Measurements from ENCODE around the gene MARS2. TPM values are rescaled to one million over a fixed set of nuclear protein-coding genes. Genes with fewer than 3 reads are reported as not detected.

Gene MARS2
- 1.6 and 3.5 TPM in 2 replicates for total RNA-seq (ENCODE audit: low replicate concordance)

- TF ChIP-seq, protein P1, sequence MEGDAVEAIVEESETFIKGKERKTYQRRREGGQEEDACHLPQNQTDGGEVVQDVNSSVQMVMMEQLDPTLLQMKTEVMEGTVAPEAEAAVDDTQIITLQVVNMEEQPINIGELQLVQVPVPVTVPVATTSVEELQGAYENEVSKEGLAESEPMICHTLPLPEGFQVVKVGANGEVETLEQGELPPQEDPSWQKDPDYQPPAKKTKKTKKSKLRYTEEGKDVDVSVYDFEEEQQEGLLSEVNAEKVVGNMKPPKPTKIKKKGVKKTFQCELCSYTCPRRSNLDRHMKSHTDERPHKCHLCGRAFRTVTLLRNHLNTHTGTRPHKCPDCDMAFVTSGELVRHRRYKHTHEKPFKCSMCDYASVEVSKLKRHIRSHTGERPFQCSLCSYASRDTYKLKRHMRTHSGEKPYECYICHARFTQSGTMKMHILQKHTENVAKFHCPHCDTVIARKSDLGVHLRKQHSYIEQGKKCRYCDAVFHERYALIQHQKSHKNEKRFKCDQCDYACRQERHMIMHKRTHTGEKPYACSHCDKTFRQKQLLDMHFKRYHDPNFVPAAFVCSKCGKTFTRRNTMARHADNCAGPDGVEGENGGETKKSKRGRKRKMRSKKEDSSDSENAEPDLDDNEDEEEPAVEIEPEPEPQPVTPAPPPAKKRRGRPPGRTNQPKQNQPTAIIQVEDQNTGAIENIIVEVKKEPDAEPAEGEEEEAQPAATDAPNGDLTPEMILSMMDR (IDR thresholded peaks at IDR 0.05; ENCODE audit: insufficient read depth, low read length), result no peak
- H3K4me3 ChIP-seq (ENCODE audit: low read depth, low read length), result peak within 1 kb of the TSS; percentile 87
These were observed at the start of gene MARS2 for GRCh38 chr2:197705121-197705911. Gene MARS2 (plus strand): TSS chr2:197705369. CDS start chr2:197705406, 37 bp downstream.

DNA sequence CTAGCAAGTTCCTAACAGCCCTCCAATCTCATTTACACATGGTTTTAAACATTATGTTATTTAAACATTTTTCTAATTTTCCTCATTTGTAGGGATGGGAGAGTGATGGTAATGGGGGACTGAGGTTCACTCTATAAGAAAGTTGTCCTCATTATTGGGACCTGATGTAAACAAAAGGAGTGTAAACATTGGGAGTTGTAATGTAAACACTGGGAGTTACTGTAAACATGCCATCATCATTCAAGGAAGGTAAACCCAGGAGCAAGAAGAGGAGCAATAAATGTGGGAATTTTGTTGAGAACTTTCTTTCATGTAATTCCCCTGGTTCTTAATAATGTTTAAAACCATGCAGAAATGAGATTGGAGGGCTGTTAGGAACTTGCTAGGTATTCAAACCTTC is 47.6 kb upstream of the MARS2 start:
- no peak overlapping the region for H3K4me3 ChIP-seq (ENCODE audit: low read depth, low read length)
- TF ChIP-seq, protein P1 (IDR thresholded peaks at IDR 0.05; ENCODE audit: insufficient read depth, low read length), result no peak
- DNase-seq (ENCODE audit: low read depth), result no peak

More at GRCh38 chr2:197705121-197705911, at the start of gene MARS2:
- DNase-seq (ENCODE audit: low read depth), result peak; percentile 91

- no peak for DNase-seq (ENCODE audit: low read depth)
- TF ChIP-seq, protein P1 (IDR thresholded peaks at IDR 0.05; ENCODE audit: insufficient read depth, low read length), result no peak
- no peak overlapping the region for H3K4me3 ChIP-seq (ENCODE audit: low read depth, low read length)
These were observed 43.5 kb upstream of the MARS2 start for GRCh38 chr2:197661626-197662025.

DNA sequence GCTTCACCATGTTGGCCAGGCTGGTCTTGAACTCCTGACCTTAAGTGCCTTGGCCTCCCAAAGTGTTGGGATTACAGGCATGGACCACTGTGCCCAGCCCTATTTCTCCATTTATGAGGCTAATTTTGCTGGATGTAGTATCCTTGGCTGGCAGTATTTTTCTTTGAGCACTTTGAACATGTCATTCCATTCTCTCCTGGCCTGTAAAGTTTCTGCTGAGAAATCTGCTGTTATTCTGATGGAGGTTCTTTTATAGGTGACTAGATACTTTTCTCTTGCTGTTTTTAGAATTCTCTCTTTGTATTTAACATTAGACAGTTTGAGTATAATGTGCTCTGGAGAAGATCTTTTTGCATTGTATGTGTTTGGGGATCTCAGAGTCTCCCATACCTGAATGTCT is 38.9 kb upstream of the MARS2 start:
- TF ChIP-seq, protein P1 (IDR thresholded peaks at IDR 0.05; ENCODE audit: insufficient read depth, low read length), result no peak
- DNase-seq (ENCODE audit: low read depth), result no peak
- H3K4me3 ChIP-seq (ENCODE audit: low read depth, low read length), result no peak overlapping the region

DNA sequence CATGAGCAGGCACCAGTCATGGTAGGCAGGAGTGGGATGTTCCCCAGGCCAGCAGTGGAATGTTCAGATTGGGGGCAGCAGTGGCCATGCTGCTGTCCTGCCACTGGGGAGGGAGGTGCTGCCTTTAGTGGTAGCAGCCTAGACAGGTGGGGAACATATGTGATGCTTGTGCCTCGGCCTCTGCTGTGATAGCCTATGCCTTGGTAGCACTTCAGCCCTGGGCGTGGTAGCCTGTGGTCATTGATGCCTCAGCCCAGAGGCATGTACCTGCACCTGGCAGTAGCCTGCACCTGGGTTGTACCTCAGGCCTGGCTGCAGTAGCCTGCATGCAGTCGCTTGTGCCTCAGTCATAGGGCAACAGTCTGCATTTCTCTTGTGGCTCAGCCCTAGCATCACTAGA is 36.9 kb upstream of the MARS2 start:
- no peak overlapping the region for H3K4me3 ChIP-seq (ENCODE audit: low read depth, low read length)
- DNase-seq (ENCODE audit: low read depth), result no peak
- TF ChIP-seq, protein P1 (IDR thresholded peaks at IDR 0.05; ENCODE audit: insufficient read depth, low read length), result no peak

GRCh38 chr2:197669077-197669476 is 36.1 kb upstream of the MARS2 start:
- TF ChIP-seq, protein P1 (IDR thresholded peaks at IDR 0.05; ENCODE audit: insufficient read depth, low read length), result no peak

More at GRCh38 chr2:197669077-197669476, 36.1 kb upstream of the MARS2 start:
- H3K4me3 ChIP-seq (ENCODE audit: low read depth, low read length), result no peak overlapping the region
- DNase-seq (ENCODE audit: low read depth), result no peak

Measured in fibroblast of the aortic adventitia (primary cell).